Astrocyte (in vitro differentiated cells and primary cell): Measurements from ENCODE around the gene PTPN6. TPM values are rescaled to one million over a fixed set of nuclear protein-coding genes. Genes with fewer than 3 reads are reported as not detected.
A peak's percentile ranks its signal among the peaks of the same experiment; 100 is the strongest.

Experiments used
- DNase-seq: peaks from one replicate; pipeline ENCODE4 v3.0.0-alpha.2; 2010; ENCODE audit warnings: low read depth
- FAIRE-seq: peaks from 2 replicates; lab custom pipeline; 2011; peaks lifted over from hg19 to GRCh38; lab: Jason Lieb, UNC
- H2AFZ ChIP-seq: 2 replicates; pipeline ENCODE4 v1.6.0; 2012; ENCODE audit warnings: low read depth, low read length, inconsistent platforms
- H3K27ac ChIP-seq: 2 replicates; pipeline ENCODE4 v1.5.1; 2011; ENCODE audit warnings: low read depth, low read length, inconsistent platforms
- H3K27me3 ChIP-seq: 2 replicates; pipeline ENCODE4 v1.6.0; 2011; ENCODE audit warnings: low read length, inconsistent platforms; ENCODE audit not compliant: insufficient read depth
- H3K36me3 ChIP-seq: 2 replicates; pipeline ENCODE4 v1.5.1; 2011; ENCODE audit warnings: low read length, inconsistent platforms; ENCODE audit not compliant: insufficient read depth
- H3K4me1 ChIP-seq: 2 replicates; pipeline ENCODE4 v1.5.1; 2011; ENCODE audit warnings: low read length, inconsistent platforms; ENCODE audit not compliant: insufficient read depth
- H3K4me2 ChIP-seq: 2 replicates; pipeline ENCODE4 v1.6.0; 2012; ENCODE audit warnings: low read length, inconsistent platforms
- H3K4me3 ChIP-seq: 2 replicates; pipeline ENCODE4 v1.5.1; 2011; ENCODE audit warnings: low read depth, mild to moderate bottlenecking, low read length, inconsistent platforms; ENCODE audit not compliant: insufficient read depth
- H3K79me2 ChIP-seq: 2 replicates; pipeline ENCODE4 v1.6.0; 2012; ENCODE audit warnings: mild to moderate bottlenecking, low read length, inconsistent platforms; ENCODE audit not compliant: insufficient read depth
- H3K9ac ChIP-seq: 2 replicates; pipeline ENCODE4 v1.6.0; 2012; ENCODE audit warnings: mild to moderate bottlenecking, low read length, inconsistent platforms
- H3K9me3 ChIP-seq: 2 replicates; pipeline ENCODE4 v1.5.1; 2012; ENCODE audit warnings: low read depth, mild to moderate bottlenecking, low read length, inconsistent platforms; ENCODE audit not compliant: insufficient read depth
- H4K20me1 ChIP-seq: 2 replicates; pipeline ENCODE4 v1.6.0; 2012; ENCODE audit warnings: low read length, inconsistent platforms; ENCODE audit not compliant: insufficient read depth
- H3K27ac Mint-ChIP-seq: one replicate; pipeline ENCODE4 v1.8.0; 2021; ENCODE audit warnings: mild to moderate bottlenecking, mixed read lengths; ENCODE audit not compliant: unreplicated experiment
- H3K27me3 Mint-ChIP-seq: one replicate; pipeline ENCODE4 v1.8.0; 2021; ENCODE audit warnings: low read depth, mixed read lengths; ENCODE audit not compliant: unreplicated experiment
- H3K36me3 Mint-ChIP-seq: one replicate; pipeline ENCODE4 v1.8.0; 2021; ENCODE audit warnings: low read depth, mixed read lengths; ENCODE audit not compliant: unreplicated experiment
- H3K4me1 Mint-ChIP-seq: one replicate; pipeline ENCODE4 v1.8.0; 2021; ENCODE audit warnings: low read depth, mixed read lengths; ENCODE audit not compliant: unreplicated experiment
- H3K4me3 Mint-ChIP-seq: one replicate; pipeline ENCODE4 v1.8.0; 2021; ENCODE audit warnings: mild to moderate bottlenecking, moderate library complexity, mixed read lengths; ENCODE audit not compliant: unreplicated experiment
- H3K9me3 Mint-ChIP-seq: one replicate; pipeline ENCODE4 v1.8.0; 2021; ENCODE audit warnings: mild to moderate bottlenecking, mixed read lengths; ENCODE audit not compliant: unreplicated experiment
- EZH2 ChIP-seq: IDR thresholded peaks from 2 replicates; pipeline ENCODE4 v1.6.1; 2012; ENCODE audit warnings: mild to moderate bottlenecking, low read length, inconsistent platforms; ENCODE audit not compliant: insufficient read depth
- total RNA-seq: library from RNA; stranded (reverse); gene quantifications from 2 replicates; pipeline ENCODE4 v1.2.1, GENCODE V29; 2021
- TF ChIP-seq, protein P1 (sequence below): IDR thresholded peaks from 2 replicates; pipeline ENCODE4 v1.5.1; 2011; ENCODE audit warnings: low read depth, mild to moderate bottlenecking, inconsistent platforms, low read length, moderate library complexity; ENCODE audit not compliant: insufficient read depth

PTPN6 gene
- total RNA-seq, 1 donor from 2014 or later: 8.9 TPM

DNA sequence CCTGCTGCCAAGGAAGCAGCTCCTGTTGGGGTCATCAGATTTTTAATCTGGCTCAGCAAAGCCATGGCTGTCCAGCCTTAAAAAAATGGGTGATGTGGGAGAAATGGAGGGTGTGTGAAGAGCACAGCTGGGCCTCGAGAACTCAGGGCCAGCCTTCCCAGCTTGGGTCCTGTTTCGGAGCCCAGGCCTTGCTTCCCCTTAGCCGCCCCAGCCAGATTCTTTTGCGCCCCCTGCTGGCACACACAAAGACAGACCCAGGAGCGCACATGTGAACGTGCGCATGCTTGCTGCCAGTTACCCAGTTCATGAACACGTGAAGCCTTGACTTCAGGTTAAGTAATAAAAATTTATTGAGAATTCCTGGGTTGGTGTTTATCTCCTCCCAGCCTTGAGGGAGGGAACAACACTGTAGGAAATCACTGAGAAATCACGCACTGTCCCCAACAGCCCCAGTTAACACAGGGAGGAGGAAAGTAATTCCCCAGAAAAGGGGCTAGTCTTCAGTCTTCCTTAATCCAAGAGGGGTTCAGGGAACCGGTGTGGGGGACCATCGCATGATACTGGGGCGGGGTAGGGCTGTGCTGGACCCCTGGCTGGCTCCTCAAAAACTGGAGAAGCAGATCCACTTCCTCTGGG is 14.0 kb downstream of the PTPN6 start:
- Mint-ChIP-seq H3K4me3 (peak overlapping the region; percentile 20), H3K27me3 (no peaks in the 10 kb centered on the region), H3K27ac (peak overlapping the region; percentile 72), H3K36me3 (peaks cover 12% of the 10 kb centered on the region), H3K9me3 (no peaks in the 10 kb centered on the region), H3K4me1 (peaks cover 22% of the 10 kb centered on the region)
- no peak overlapping the region for H3K4me3 ChIP-seq
- peaks cover 32% of the 10 kb centered on the region for H3K79me2 ChIP-seq
- peak overlapping the region; percentile 41 for H3K9ac ChIP-seq
- H3K36me3 ChIP-seq: peaks cover 29% of the 10 kb centered on the region
- no peak for FAIRE-seq
- no peaks in the 10 kb centered on the region for H3K9me3 ChIP-seq
- peak; percentile 55 for DNase-seq
- H4K20me1 ChIP-seq: peaks cover 7% of the 10 kb centered on the region
- no peak overlapping the region for H2AFZ ChIP-seq
- H3K4me1 ChIP-seq: peaks cover 25% of the 10 kb centered on the region
- no peak overlapping the region for H3K27ac ChIP-seq
- H3K27me3 ChIP-seq: no peaks in the 10 kb centered on the region
- no peak overlapping the region for H3K4me2 ChIP-seq
- TF ChIP-seq EZH2: no peak
- TF ChIP-seq, protein P1, sequence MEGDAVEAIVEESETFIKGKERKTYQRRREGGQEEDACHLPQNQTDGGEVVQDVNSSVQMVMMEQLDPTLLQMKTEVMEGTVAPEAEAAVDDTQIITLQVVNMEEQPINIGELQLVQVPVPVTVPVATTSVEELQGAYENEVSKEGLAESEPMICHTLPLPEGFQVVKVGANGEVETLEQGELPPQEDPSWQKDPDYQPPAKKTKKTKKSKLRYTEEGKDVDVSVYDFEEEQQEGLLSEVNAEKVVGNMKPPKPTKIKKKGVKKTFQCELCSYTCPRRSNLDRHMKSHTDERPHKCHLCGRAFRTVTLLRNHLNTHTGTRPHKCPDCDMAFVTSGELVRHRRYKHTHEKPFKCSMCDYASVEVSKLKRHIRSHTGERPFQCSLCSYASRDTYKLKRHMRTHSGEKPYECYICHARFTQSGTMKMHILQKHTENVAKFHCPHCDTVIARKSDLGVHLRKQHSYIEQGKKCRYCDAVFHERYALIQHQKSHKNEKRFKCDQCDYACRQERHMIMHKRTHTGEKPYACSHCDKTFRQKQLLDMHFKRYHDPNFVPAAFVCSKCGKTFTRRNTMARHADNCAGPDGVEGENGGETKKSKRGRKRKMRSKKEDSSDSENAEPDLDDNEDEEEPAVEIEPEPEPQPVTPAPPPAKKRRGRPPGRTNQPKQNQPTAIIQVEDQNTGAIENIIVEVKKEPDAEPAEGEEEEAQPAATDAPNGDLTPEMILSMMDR: peak; percentile 81

DNA sequence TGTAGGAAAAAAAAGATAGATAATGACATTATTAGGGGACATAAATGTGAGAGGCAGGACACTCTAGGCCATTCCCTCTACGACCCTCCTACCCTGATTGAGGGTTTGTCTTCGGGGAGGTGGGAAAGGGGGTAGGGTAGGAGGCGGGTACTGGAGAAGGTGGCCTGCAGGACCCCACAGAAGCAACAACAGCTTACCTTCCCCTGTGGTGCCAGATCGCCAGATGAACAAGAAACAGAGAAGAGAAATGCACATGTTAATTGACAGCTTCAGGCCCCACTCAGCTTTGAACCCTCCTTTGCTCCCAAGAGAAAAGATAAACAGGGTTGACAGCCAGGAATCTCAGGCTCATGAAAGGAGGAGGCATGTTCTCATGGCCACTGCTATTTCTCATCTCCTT is 14.6 kb downstream of the PTPN6 start:
- Mint-ChIP-seq H3K36me3 (peaks cover 12% of the 10 kb centered on the region), H3K27me3 (no peaks in the 10 kb centered on the region), H3K27ac (peak overlapping the region; percentile 72), H3K4me3 (peak overlapping the region; percentile 20), H3K4me1 (peaks cover 19% of the 10 kb centered on the region), H3K9me3 (no peaks in the 10 kb centered on the region)
- Histone ChIP-seq H3K9ac (no peak overlapping the region), H3K27me3 (no peaks in the 10 kb centered on the region), H3K36me3 (peaks cover 29% of the 10 kb centered on the region), H2AFZ (no peak overlapping the region), H3K9me3 (no peaks in the 10 kb centered on the region), H3K27ac (no peak overlapping the region), H3K4me1 (peaks cover 25% of the 10 kb centered on the region), H3K4me2 (no peak overlapping the region), H3K4me3 (no peak overlapping the region), H4K20me1 (peaks cover 7% of the 10 kb centered on the region), H3K79me2 (peaks cover 36% of the 10 kb centered on the region)
- FAIRE-seq (no peak), DNase-seq (no peak)
- no peak for TF ChIP-seq EZH2
- TF ChIP-seq, protein P1: no peak

DNA sequence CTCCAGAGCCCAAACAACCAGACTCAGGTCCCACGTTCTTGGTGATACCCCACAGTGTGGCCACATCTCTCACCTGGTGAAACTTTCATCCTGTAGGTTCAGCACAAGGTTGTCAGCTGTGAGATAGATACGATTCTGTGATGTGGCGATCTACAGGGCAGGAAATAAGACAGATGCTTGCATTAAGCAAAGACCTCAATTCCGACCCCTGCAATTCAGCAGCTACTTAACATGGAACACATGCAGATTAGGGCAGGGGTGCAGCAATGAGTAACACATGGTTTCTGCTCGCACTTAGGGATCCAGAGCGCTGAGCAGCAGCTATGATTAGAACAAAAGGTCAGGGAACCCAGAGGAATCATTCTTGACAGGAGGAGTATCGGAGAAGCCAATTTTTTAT is 15.2 kb downstream of the PTPN6 start:
- Histone ChIP-seq H3K9me3 (no peaks in the 10 kb centered on the region), H4K20me1 (peaks cover 7% of the 10 kb centered on the region), H2AFZ (no peak overlapping the region), H3K4me1 (peaks cover 22% of the 10 kb centered on the region), H3K79me2 (peaks cover 42% of the 10 kb centered on the region), H3K4me2 (no peak overlapping the region), H3K27me3 (no peaks in the 10 kb centered on the region), H3K9ac (no peak overlapping the region), H3K4me3 (no peak overlapping the region), H3K36me3 (peaks cover 29% of the 10 kb centered on the region), H3K27ac (no peak overlapping the region)
- DNase-seq: no peak
- peaks cover 12% of the 10 kb centered on the region for H3K36me3 Mint-ChIP-seq
- H3K4me1 Mint-ChIP-seq: peaks cover 19% of the 10 kb centered on the region
- no peaks in the 10 kb centered on the region for H3K9me3 Mint-ChIP-seq
- H3K4me3 Mint-ChIP-seq: no peak overlapping the region
- no peaks in the 10 kb centered on the region for H3K27me3 Mint-ChIP-seq
- no peak overlapping the region for H3K27ac Mint-ChIP-seq
- no peak for TF ChIP-seq EZH2
- TF ChIP-seq, protein P1: no peak
- no peak for FAIRE-seq
